HG03571 (cell line): ENCODE data around the gene ALDH3A2.

Source experiments
- ATAC-seq: cut with Tn5 transposase; IDR thresholded peaks from one replicate; pipeline ENCODE4 v1.9.1; 2021; ENCODE audit not compliant: unreplicated experiment

Gene ALDH3A2

GRCh38 chr17:19713901-19714361 is 65.4 kb downstream of the ALDH3A2 start:
- ATAC-seq, result no peak

DNA sequence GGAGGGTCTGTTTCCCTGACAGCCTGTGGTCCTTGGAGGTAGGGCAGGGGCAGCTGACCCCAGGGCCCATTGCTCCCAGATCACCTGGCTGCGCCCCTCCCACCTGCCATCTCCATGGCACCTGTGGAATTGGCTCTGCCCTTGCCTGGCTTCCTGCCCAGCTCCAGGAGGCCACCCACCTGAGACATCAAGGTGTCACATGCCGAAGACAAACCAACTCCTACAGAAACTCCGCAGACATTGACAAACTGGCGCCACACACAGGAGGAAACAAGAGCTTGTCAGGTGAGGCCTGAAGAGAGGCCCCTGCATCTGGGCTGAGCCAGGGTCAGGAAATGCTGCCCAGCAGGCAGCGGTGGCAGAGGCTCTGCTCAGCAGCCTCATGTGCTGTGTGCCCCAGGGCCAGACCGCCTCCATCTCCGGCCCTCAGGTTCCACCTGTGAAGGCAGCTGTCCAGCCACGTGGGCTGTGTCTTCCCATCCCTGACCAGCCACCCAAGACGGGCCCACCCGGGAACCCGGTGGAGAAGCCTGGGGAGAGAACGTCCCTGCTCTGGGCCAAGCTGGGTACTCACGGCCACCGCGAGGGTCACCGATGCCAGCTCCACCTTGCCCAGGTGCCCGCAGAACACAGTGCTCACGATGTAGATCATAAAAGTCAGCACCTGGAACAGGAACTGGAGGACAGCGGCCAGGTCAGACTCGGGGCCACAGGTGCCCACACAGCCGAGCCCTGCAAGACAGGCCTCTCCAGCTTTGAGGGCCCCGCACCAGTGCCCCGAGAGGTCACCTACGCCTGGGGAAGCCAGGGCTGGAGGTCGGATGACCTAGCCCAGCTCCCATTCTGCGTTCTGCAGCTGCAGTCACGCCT is 66.2 kb downstream of the ALDH3A2 start:
- no peak for ATAC-seq

- no peak for ATAC-seq
Observed at GRCh38 chr17:19716108-19717030, 67.8 kb downstream of the ALDH3A2 start, which contains the start of gene SLC47A2. Gene SLC47A2 (minus strand): TSS chr17:19716584. CDS start chr17:19716555, 29 bp downstream.

DNA sequence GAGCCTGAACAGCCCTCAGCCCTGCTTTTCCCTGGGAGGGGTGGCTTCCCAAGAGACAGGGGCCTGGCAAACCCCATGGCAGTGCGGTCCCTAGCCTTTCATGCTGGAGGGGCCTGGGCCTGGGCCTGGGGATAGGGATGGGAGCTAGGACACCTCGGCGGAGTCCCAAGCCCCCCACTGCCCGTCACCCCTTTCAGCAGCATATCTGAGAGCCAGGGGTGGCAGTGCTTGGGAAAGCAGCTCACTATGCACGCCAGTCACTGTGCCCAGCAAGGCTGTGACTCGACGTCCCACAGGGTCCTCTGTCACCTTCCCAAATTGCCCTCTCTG is 68.4 kb downstream of the ALDH3A2 start:
- ATAC-seq, result no peak

GRCh38 chr17:19717411-19717908 is 68.9 kb downstream of the ALDH3A2 start:
- no peak for ATAC-seq

GRCh38 chr17:19718041-19718612 is 69.6 kb downstream of the ALDH3A2 start:
- ATAC-seq, result no peak

DNA sequence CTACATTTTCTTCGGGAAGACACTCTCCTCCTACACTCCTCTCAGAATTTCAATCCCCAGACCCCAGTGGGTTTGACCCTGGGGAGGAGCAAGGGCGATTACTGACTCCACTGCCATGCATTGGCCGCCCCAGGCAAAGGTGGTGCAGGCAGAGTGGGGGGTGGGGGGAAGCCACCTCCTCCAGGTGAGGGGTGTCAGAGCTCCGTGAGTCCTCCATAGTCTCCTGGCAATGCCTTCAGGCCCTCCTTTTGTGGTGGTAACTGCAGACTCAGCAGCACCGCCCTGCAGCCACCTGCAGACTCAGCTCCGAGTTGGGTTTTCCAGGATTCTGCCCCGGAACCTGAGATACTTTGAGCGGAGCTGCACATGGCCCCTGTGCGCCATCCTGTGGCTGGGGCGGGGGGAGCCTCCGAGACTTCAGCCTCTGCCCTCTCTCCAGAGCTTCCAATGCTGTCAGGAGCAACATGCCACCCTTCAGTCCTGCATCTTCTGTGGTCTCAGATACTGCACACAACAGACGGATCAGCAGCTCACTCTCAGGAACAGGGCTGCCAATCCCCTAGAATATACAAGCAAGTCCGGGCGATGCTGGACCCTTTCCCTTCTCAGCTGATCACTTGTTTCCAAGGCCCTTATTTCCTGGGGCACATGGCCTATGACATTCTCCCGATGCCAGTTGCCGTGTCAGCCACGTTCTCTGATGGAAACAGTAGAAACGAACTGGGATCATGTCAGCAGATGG is 70.2 kb downstream of the ALDH3A2 start:
- no peak for ATAC-seq

DNA sequence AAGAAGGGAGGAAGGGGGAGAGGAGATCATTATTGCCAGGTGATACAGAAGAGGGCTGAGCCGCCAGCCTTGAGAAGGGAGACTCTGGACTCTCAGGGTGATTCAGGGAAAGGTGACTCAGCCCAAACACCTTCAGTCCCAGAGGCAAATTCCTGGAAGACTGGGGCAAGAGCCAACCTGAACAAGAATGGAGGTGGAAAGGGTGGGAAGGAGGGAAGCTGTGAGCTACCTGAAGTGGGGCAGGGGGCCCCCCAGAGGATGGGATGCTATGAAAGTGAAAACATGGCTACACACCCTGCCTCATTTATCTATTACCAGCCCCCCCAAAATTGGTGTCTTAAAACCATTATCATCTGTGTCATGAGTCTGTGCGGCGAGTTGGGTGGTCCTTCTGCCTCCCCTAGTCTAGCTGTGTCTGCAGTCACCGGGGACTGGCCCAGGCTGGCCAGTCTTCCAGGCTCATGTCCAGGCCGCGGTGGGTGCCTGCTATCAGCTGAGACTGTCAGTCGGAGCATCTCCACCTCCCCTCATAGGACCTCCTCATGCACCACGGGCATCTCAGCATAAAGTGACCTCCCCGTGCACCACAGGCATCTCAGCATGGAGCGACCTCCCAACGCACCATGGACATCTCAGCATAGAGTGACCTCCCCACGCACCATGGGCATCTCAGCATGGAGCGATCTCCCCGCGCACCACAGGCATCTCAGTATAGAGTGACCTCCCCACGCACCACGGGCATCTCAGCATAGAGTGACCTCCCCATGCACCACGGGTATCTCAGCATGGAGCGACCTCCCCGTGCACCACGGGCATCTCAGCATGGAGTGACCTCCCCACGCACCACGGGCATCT is 71.0 kb downstream of the ALDH3A2 start:
- no peak for ATAC-seq

DNA sequence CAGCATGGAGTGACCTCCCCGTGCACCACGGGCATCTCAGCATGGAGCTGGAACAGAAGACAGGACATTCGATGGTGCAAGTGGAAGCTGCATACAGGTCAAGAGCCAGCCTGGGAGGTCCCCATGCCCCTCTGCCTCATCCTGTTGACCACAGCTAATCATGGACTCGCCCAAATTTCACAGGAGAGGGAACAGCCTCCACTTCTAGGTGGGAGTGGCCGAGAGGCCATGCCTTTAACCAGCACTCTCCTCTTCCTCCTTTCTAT is 71.6 kb downstream of the ALDH3A2 start:
- ATAC-seq, result no peak

- ATAC-seq, result no peak
Observed at GRCh38 chr17:19720631-19721426, 72.3 kb downstream of the ALDH3A2 start.

- ATAC-seq, result no peak
Observed at GRCh38 chr17:19723964-19724363, 75.4 kb downstream of the ALDH3A2 start.

GRCh38 chr17:19724501-19725420 is 76.2 kb downstream of the ALDH3A2 start:
- ATAC-seq, result no peak

GRCh38 chr17:19725486-19725885 is 76.9 kb downstream of the ALDH3A2 start:
- no peak for ATAC-seq

DNA sequence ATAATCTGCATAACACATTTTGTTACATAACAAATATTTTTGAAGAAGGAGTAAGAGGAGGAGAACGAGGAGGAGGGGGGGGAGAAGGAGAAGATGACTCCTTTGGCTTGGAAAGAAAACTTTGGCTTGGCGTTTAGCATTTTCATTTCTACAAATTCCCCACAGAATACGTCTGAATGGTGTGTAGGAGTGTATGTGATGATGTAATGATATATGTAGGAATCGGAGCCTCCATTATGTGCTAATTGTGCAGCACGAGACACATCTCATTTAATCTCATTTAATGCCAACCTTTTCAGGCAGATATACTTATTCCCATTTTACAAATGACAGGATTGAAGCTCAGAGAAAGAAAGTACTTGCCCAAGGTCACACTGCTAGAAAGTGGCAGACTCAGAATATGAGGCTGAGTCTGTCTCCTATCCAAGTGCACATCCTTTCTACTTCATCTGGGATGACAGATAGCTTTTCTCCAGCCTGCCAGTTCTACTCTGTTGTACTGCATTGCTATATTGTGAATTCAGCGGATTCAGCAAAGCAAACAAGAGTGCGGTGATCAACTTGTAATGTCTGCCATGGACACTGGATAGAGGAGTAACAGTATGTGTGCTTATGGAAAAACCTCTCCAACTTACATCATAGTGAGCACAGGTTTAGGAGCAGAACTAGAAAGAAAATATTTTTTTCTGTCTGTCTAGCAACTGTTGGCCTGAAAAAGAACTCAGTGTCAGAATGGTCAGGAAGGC is 78.3 kb downstream of the ALDH3A2 start:
- ATAC-seq, result no peak
